Stomach (tissue), 4 donors: ENCODE results near the gene CDIP1.

Experiments
- POLR2A ChIP-seq, 4 donors: fragments of 450-650 bp; IDR thresholded peaks; one replicate each; pipeline ENCODE4 v1.6.1; 2016; ENCODE audit warnings: antibody characterized with exemption in 4 of 4, control low read depth in 2 of 4, mild to moderate bottlenecking in 1 of 4, moderate library complexity in 1 of 4
- TF ChIP-seq, protein P1 (sequence below), 7 experiments: fragments of 450-650 bp in 4 of 7; fragments of 200-600 bp in 3 of 7; sonication (generic) in 3 of 7; IDR thresholded peaks; one replicate each; pipeline ENCODE4 v1.5.1; 2016 to 2019; ENCODE audit warnings: antibody characterized with exemption in 7 of 7, control low read depth in 2 of 7, mild to moderate bottlenecking in 1 of 7

DNA sequence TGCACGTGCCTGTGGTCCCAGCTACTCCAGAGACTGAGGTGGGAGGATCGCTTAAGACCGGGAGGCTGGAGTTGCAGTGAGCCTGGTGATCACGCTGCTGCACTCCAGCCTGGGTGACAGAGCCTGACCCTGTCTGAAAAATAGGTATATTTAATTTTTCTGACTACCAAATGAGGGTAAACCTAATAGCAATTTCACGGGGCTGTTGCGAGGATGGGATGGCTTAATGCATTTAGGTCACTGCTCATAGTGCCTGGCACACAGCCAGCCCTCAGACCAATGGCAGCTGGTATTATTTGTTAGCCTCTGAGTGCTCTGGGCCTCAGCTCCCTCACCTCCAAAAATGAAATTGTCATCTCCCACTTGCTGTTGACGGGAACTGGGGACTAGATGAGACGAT, 5.9 kb upstream of the CDIP1 start:
- TF ChIP-seq POLR2A (IDR thresholded peaks at IDR 0.05): no peak
- TF ChIP-seq, protein P1, sequence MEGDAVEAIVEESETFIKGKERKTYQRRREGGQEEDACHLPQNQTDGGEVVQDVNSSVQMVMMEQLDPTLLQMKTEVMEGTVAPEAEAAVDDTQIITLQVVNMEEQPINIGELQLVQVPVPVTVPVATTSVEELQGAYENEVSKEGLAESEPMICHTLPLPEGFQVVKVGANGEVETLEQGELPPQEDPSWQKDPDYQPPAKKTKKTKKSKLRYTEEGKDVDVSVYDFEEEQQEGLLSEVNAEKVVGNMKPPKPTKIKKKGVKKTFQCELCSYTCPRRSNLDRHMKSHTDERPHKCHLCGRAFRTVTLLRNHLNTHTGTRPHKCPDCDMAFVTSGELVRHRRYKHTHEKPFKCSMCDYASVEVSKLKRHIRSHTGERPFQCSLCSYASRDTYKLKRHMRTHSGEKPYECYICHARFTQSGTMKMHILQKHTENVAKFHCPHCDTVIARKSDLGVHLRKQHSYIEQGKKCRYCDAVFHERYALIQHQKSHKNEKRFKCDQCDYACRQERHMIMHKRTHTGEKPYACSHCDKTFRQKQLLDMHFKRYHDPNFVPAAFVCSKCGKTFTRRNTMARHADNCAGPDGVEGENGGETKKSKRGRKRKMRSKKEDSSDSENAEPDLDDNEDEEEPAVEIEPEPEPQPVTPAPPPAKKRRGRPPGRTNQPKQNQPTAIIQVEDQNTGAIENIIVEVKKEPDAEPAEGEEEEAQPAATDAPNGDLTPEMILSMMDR (IDR thresholded peaks at IDR 0.05): no peak
